Endothelial cell of hepatic sinusoid (primary cell): ENCODE measurements around the gene PAPSS2.
"Not testable (repeated sequence)": the region's sequence is repeated elsewhere in the genome, so short reads cannot be mapped to it uniquely, and the experiment has no call there.

ENCODE experiments used
- in situ Hi-C: cut with HindIII; loops from 2 replicates; pipeline ENCODE4 v1.10.0; 2017; ENCODE audit warnings: low sequenced_read_pairs

PAPSS2 gene

GRCh38 chr10:87659571-87660483, at the start of gene PAPSS2:
TSS of gene PAPSS2 (plus strand) at chr10:87659878. CDS start at chr10:87659982, 104 bp downstream.
- in situ Hi-C loops, result loop anchor here (5.0 kb wide), 1 partner anchor 72 kb away; no protein-coding TSS in a partner anchor

GRCh38 chr10:87611341-87611740, 48.3 kb upstream of the PAPSS2 start:
- in situ Hi-C loops, result not testable (repeated sequence)

GRCh38 chr10:87612115-87612514, 47.6 kb upstream of the PAPSS2 start:
- in situ Hi-C loops, result no loop called here

- in situ Hi-C loops, result no loop called here
Measured at GRCh38 chr10:87613751-87614150, 45.9 kb upstream of the PAPSS2 start.

- in situ Hi-C loops, result no loop called here
Measured at GRCh38 chr10:87615856-87616255, 43.8 kb upstream of the PAPSS2 start.

GRCh38 chr10:87617503-87617902, 42.2 kb upstream of the PAPSS2 start:
- in situ Hi-C loops, result no loop called here

- in situ Hi-C loops, result no loop called here
Measured at GRCh38 chr10:87618566-87619423, 40.9 kb upstream of the PAPSS2 start.

GRCh38 chr10:87619705-87620104, 40.0 kb upstream of the PAPSS2 start:
- in situ Hi-C loops, result no loop called here

GRCh38 chr10:87621440-87621839, 38.2 kb upstream of the PAPSS2 start:
- in situ Hi-C loops, result not testable (repeated sequence)

GRCh38 chr10:87622314-87623004, 37.2 kb upstream of the PAPSS2 start:
- in situ Hi-C loops, result no loop called here

GRCh38 chr10:87623191-87623590, 36.5 kb upstream of the PAPSS2 start:
- in situ Hi-C loops, result no loop called here

GRCh38 chr10:87625661-87626060, 34.0 kb upstream of the PAPSS2 start:
- in situ Hi-C loops, result loop anchor here (5.0 kb wide), 2 partner anchors 33 to 97 kb away; no protein-coding TSS in a partner anchor

GRCh38 chr10:87626422-87626892, 33.2 kb upstream of the PAPSS2 start:
- in situ Hi-C loops, result loop anchor here (5.0 kb wide), 2 partner anchors 34 to 96 kb away; no protein-coding TSS in a partner anchor

GRCh38 chr10:87630171-87630570, 29.5 kb upstream of the PAPSS2 start:
- in situ Hi-C loops, result no loop called here

GRCh38 chr10:87632454-87632853, 27.2 kb upstream of the PAPSS2 start:
- in situ Hi-C loops, result no loop called here

- in situ Hi-C loops, result no loop called here
Measured at GRCh38 chr10:87634311-87634710, 25.4 kb upstream of the PAPSS2 start.

GRCh38 chr10:87635498-87636312, 24.0 kb upstream of the PAPSS2 start:
- in situ Hi-C loops, result no loop called here

- in situ Hi-C loops, result no loop called here
Measured at GRCh38 chr10:87636313-87636915, 23.3 kb upstream of the PAPSS2 start.

GRCh38 chr10:87639493-87639892, 20.2 kb upstream of the PAPSS2 start:
- in situ Hi-C loops, result no loop called here
